ENCODE results near the gene CRNKL1. TPM values are rescaled to one million over a fixed set of nuclear protein-coding genes. Genes with fewer than 3 reads are reported as not detected.

Gene CRNKL1
- polyA plus RNA-seq, 1 of the 3 experiments (the other 2 are of a cell fraction) = 7.6 TPM

GRCh38 chr20:20022498-20022897, 29.8 kb downstream of the CRNKL1 start:
- peaks cover 99% of the 10 kb centered on the region for H3K79me2 ChIP-seq (ENCODE audit: insufficient read depth)
- TF ChIP-seq NFIC (IDR thresholded peaks at IDR 0.05; ENCODE audit: borderline replicate concordance) (no peak), TCF12 (IDR thresholded peaks at IDR 0.05) (no peak), RCOR1 (IDR thresholded peaks at IDR 0.05; ENCODE audit: low read length) (no peak), YY1 (IDR thresholded peaks at IDR 0.05; ENCODE audit: low read depth) (no peak), GATA2 (CRISPR knock-in tag; IDR thresholded peaks at IDR 0.05) (no peak), USF2 (IDR thresholded peaks at IDR 0.05; ENCODE audit: borderline replicate concordance, low read depth, low read length) (no peak), CHD2 (IDR thresholded peaks at IDR 0.05; ENCODE audit: low read length, partially characterized antibody) (no peak), RAD21 (IDR thresholded peaks at IDR 0.05; ENCODE audit: low read length) (no peak), REST (IDR thresholded peaks at IDR 0.05; ENCODE audit: low read depth, low read length) (no peak), PBX3 (IDR thresholded peaks at IDR 0.05) (no peak), ELF1 (IDR thresholded peaks at IDR 0.05) (no peak), FOXM1 (IDR thresholded peaks at IDR 0.05; ENCODE audit: low read depth) (no peak), MEF2A (IDR thresholded peaks at IDR 0.05; ENCODE audit: borderline replicate concordance, low read depth) (no peak), SMC3 (IDR thresholded peaks at IDR 0.05; ENCODE audit: low read depth, low read length) (no peak), GABPA (IDR thresholded peaks at IDR 0.05; ENCODE audit: low read depth) (no peak), EP300 (IDR thresholded peaks at IDR 0.05; ENCODE audit: borderline replicate concordance in 1 of 2, low read depth in 1 of 2, low read length in 1 of 2) (no peak), TEAD4 (IDR thresholded peaks at IDR 0.05; ENCODE audit: borderline replicate concordance, insufficient read depth) (no peak), POLR2AphosphoS5 (IDR thresholded peaks at IDR 0.05; ENCODE audit: low read depth, low read length) (no peak), JUND (IDR thresholded peaks at IDR 0.05) (no peak)
- TF ChIP-seq, protein P1, sequence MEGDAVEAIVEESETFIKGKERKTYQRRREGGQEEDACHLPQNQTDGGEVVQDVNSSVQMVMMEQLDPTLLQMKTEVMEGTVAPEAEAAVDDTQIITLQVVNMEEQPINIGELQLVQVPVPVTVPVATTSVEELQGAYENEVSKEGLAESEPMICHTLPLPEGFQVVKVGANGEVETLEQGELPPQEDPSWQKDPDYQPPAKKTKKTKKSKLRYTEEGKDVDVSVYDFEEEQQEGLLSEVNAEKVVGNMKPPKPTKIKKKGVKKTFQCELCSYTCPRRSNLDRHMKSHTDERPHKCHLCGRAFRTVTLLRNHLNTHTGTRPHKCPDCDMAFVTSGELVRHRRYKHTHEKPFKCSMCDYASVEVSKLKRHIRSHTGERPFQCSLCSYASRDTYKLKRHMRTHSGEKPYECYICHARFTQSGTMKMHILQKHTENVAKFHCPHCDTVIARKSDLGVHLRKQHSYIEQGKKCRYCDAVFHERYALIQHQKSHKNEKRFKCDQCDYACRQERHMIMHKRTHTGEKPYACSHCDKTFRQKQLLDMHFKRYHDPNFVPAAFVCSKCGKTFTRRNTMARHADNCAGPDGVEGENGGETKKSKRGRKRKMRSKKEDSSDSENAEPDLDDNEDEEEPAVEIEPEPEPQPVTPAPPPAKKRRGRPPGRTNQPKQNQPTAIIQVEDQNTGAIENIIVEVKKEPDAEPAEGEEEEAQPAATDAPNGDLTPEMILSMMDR (IDR thresholded peaks at IDR 0.05) = no peak
- ChIA-PET POLR2A (no interaction called here), CTCF (interaction anchor here (0.6 kb wide), 1 partner anchor 265 kb away, joined by 3 read pairs; no protein-coding TSS in a partner anchor)
- peaks cover 8% of the 10 kb centered on the region for H3F3A ChIP-seq (replicated peaks; ENCODE audit: insufficient read depth)
- peaks cover 6 to 17% of the 10 kb centered on the region in 2 experiments; a peak in 3 of 4 replicates for H3K4me1 ChIP-seq (ENCODE audit: control insufficient read depth in 1 of 2, insufficient read depth in 2 of 2, low read depth in 1 of 2, low read length in 1 of 2)
- no peaks in the 10 kb centered on the region for H3K9me2 ChIP-seq
- DNase-seq = no peak
- H3K27ac ChIP-seq (ENCODE audit: low read depth in 2 of 2, low read length in 1 of 2) = no peak overlapping the region; a peak in 1 of 4 replicates
- H2AFZ ChIP-seq (ENCODE audit: low read depth) = no peak overlapping the region
- H3K36me3 ChIP-seq (replicated peaks in 1 of 2; ENCODE audit: control insufficient read depth in 1 of 2, insufficient read depth in 2 of 2, low read length in 1 of 2) = peaks cover 30 to 37% of the 10 kb centered on the region in 2 experiments
- H3K4me3 ChIP-seq (ENCODE audit: low read depth in 2 of 2, low read length in 1 of 2) = no peak overlapping the region
- no peak overlapping the region for H3K4me2 ChIP-seq
- H3K27me3 ChIP-seq (ENCODE audit: insufficient read depth) = no peaks in the 10 kb centered on the region
- H3K9me3 ChIP-seq = no peaks in the 10 kb centered on the region
- H4K20me1 ChIP-seq (ENCODE audit: insufficient read depth) = peaks cover 40% of the 10 kb centered on the region
- H3K9ac ChIP-seq = no peak overlapping the region

Data from SK-N-SH (cell line).